Retinal pigment epithelial cell (primary cell): ENCODE data around the gene SNX30.

Experiments
- DNase-seq: peaks from one replicate; pipeline ENCODE4 v3.0.0-alpha.2; 2010; ENCODE audit warnings: low read depth
- H3K4me3 ChIP-seq: 2 replicates; pipeline ENCODE4 v1.5.1; 2011; ENCODE audit warnings: mild to moderate bottlenecking, low read length, control low read depth, moderate library complexity
- CTCF ChIP-seq: conservative IDR thresholded peaks from 2 replicates; pipeline ENCODE4 v1.5.1; 2011; ENCODE audit warnings: low read depth, low read length, control low read depth, inconsistent platforms

The SNX30 gene

GRCh38 chr9:112914524-112914923 lies 164.0 kb downstream of the SNX30 start:
- no peak overlapping the region for H3K4me3 ChIP-seq
- no peak for DNase-seq
- no peak for TF ChIP-seq CTCF

- TF ChIP-seq CTCF = no peak
- no peak for DNase-seq
- H3K4me3 ChIP-seq = no peak overlapping the region
Observed at GRCh38 chr9:112917047-112917986, 166.8 kb downstream of the SNX30 start.

GRCh38 chr9:112917987-112918362 lies 167.4 kb downstream of the SNX30 start:
- no peak for DNase-seq
- TF ChIP-seq CTCF = no peak
- H3K4me3 ChIP-seq = no peak overlapping the region

- TF ChIP-seq CTCF = peak; percentile 58
- H3K4me3 ChIP-seq = no peak overlapping the region
- no peak for DNase-seq
Observed at GRCh38 chr9:112921549-112921948, 171.0 kb downstream of the SNX30 start.
